AG09319 (cell line): ENCODE results near the gene LYPLAL1.

Experiments
- DNase-seq: peaks from one replicate; pipeline ENCODE4 v3.0.0-alpha.2; 2010; ENCODE audit warnings: low read depth; ENCODE audit errors: extremely low read depth
- CTCF ChIP-seq: IDR thresholded peaks from 2 replicates; pipeline ENCODE4 v1.5.1; 2011; ENCODE audit warnings: low read depth, mild to moderate bottlenecking, inconsistent platforms, low read length, moderate library complexity

LYPLAL1 gene

GRCh38 chr1:219150913-219151312, 22.8 kb upstream of the LYPLAL1 start:
- no peak for TF ChIP-seq CTCF
- no peak for DNase-seq

GRCh38 chr1:219151467-219151866, 22.2 kb upstream of the LYPLAL1 start:
- DNase-seq, result no peak
- TF ChIP-seq CTCF, result no peak

GRCh38 chr1:219152751-219153150, 20.9 kb upstream of the LYPLAL1 start:
- TF ChIP-seq CTCF, result no peak
- no peak for DNase-seq

- DNase-seq, result no peak
- TF ChIP-seq CTCF, result no peak
Measured at GRCh38 chr1:219153723-219154122, 20.0 kb upstream of the LYPLAL1 start.

GRCh38 chr1:219155135-219155534, 18.5 kb upstream of the LYPLAL1 start:
- no peak for DNase-seq
- no peak for TF ChIP-seq CTCF

- no peak for DNase-seq
- no peak for TF ChIP-seq CTCF
Measured at GRCh38 chr1:219159946-219160645, 13.6 kb upstream of the LYPLAL1 start.

GRCh38 chr1:219160967-219161366, 12.7 kb upstream of the LYPLAL1 start:
- no peak for DNase-seq
- TF ChIP-seq CTCF, result no peak
